B cell (primary cell): ENCODE results near the gene EIF5. TPM values are rescaled to one million over a fixed set of nuclear protein-coding genes. Genes with fewer than 3 reads are reported as not detected.

Experiments used
- ATAC-seq: fragments of 200-7000 bp; cut with Tn5 transposase; one replicate; pipeline ENCODE4 v1.10.0; 2021; ENCODE audit warnings: low read depth, mild to moderate bottlenecking, moderate number of reproducible peaks, moderate library complexity
- CTCF ChIA-PET: fragments of 350-600 bp; sonication (Branson Sonifier 250); formaldehyde crosslinking; loops from one replicate; lab custom pipeline; 2021; ENCODE audit warnings: antibody characterized with exemption, inconsistent platforms; lab: Charles Lee
- POLR2A ChIA-PET: fragments of 350-600 bp; sonication (Branson Sonifier 250); formaldehyde crosslinking; loops from one replicate; lab custom pipeline; 2021; ENCODE audit warnings: antibody characterized with exemption; lab: Charles Lee
- DNase-seq: peaks from one replicate; pipeline ENCODE4 v3.0.0; 2013
- H2AFZ ChIP-seq: 2 replicates; pipeline ENCODE4 v1.6.1; 2012; ENCODE audit warnings: mild to moderate bottlenecking, low read depth, low read length; ENCODE audit not compliant: insufficient read depth, poor library complexity, severe bottlenecking
- H3K27ac ChIP-seq, 2 donors: 1 replicate in 1 of 2; 2 replicates in 1 of 2; pipeline ENCODE4 v1.5.1; 2012 to 2013; ENCODE audit warnings: low read length in 2 of 2, mild to moderate bottlenecking in 2 of 2, moderate library complexity in 1 of 2
- H3K27me3 ChIP-seq, 4 experiments: fragments of 200-600 bp in 1 of 4; sonication (generic) in 1 of 4; replicated peaks in 1 of 4; 1 replicate in 2 of 4; 2 replicates in 2 of 4; pipeline versions ENCODE4 v1.6.1 to v1.7.0; 2013 to 2016; ENCODE audit warnings: low read length in 3 of 4, mild to moderate bottlenecking in 2 of 4, mixed read lengths in 1 of 4, moderate library complexity in 1 of 4; ENCODE audit not compliant: insufficient read depth in 4 of 4, control insufficient read depth in 3 of 4; ENCODE audit errors: control extremely low read depth in 1 of 4
- H3K36me3 ChIP-seq, 2 experiments: replicated peaks in 1 of 2; 1 replicate in 1 of 2; 2 replicates in 1 of 2; pipeline versions ENCODE4 v1.6.1 to v1.7.1; 2013; ENCODE audit warnings: low read length in 1 of 2; ENCODE audit not compliant: insufficient read depth in 2 of 2, control insufficient read depth in 1 of 2; ENCODE audit errors: control extremely low read depth in 1 of 2, extremely low read depth in 1 of 2
- H3K4me1 ChIP-seq, 2 donors: fragments of 200-600 bp in 1 of 2; sonication (generic) in 1 of 2; 1 replicate in 1 of 2; 2 replicates in 1 of 2; pipeline versions ENCODE4 v1.5.1 to v1.6.1; 2013 to 2017; ENCODE audit warnings: low read length in 2 of 2; ENCODE audit not compliant: control insufficient read depth in 2 of 2, insufficient read depth in 2 of 2
- H3K4me2 ChIP-seq: replicated peaks from 2 replicates; pipeline ENCODE3; 2012; ENCODE audit warnings: mild to moderate bottlenecking, low read depth, low read length; ENCODE audit not compliant: poor library complexity, severe bottlenecking
- H3K4me3 ChIP-seq, 5 experiments: fragments of 200-600 bp in 1 of 5; sonication (generic) in 1 of 5; 1 replicate in 3 of 5; 2 replicates in 2 of 5; pipeline versions ENCODE4 v1.5.1 to v1.7.0; 2011 to 2016; ENCODE audit warnings: low read length in 4 of 5, mild to moderate bottlenecking in 4 of 5, low read depth in 2 of 5, control low read depth in 1 of 5, moderate library complexity in 1 of 5; ENCODE audit not compliant: insufficient read depth in 1 of 5; ENCODE audit errors: control extremely low read depth in 1 of 5, extremely low read depth in 1 of 5
- H3K79me2 ChIP-seq: fragments of 200-600 bp; sonication (generic); one replicate; pipeline ENCODE4 v1.6.0; 2016; ENCODE audit warnings: low read length; ENCODE audit not compliant: control insufficient read depth, insufficient read depth
- H3K9ac ChIP-seq: fragments of 200-600 bp; sonication (generic); 2 replicates; pipeline ENCODE4 v1.6.1; 2017; ENCODE audit warnings: mild to moderate bottlenecking, low read length, moderate library complexity
- H3K9me3 ChIP-seq, 3 donors: one replicate each; pipeline versions ENCODE4 v1.6.1 to v1.7.1; 2013; ENCODE audit warnings: low read length in 2 of 3; ENCODE audit not compliant: control insufficient read depth in 2 of 3, insufficient read depth in 1 of 3; ENCODE audit errors: control extremely low read depth in 1 of 3
- H4K20me1 ChIP-seq: 2 replicates; pipeline ENCODE4 v1.6.0; 2012; ENCODE audit warnings: mild to moderate bottlenecking, low read length; ENCODE audit not compliant: insufficient read depth, control insufficient read depth, poor library complexity, severe bottlenecking
- H3K27ac Mint-ChIP-seq: one replicate; pipeline ENCODE4 v1.8.0; 2021; ENCODE audit warnings: mixed read lengths
- H3K27me3 Mint-ChIP-seq: one replicate; pipeline ENCODE4 v1.8.0; 2021; ENCODE audit warnings: mixed read lengths
- H3K4me1 Mint-ChIP-seq: one replicate; pipeline ENCODE4 v1.8.0; 2021; ENCODE audit warnings: mixed read lengths
- H3K4me3 Mint-ChIP-seq: one replicate; pipeline ENCODE4 v1.8.0; 2021; ENCODE audit warnings: mixed read lengths
- H3K9me3 Mint-ChIP-seq: one replicate; pipeline ENCODE4 v1.8.0; 2022; ENCODE audit warnings: mixed read lengths; ENCODE audit not compliant: insufficient read depth
- EZH2 ChIP-seq: IDR thresholded peaks from 2 replicates; pipeline ENCODE4 v1.6.1; 2012; ENCODE audit warnings: borderline replicate concordance, low read depth, mild to moderate bottlenecking, moderate library complexity, low read length; ENCODE audit not compliant: insufficient read depth, poor library complexity, severe bottlenecking
- WGBS: methylation state at CpG from one replicate; pipeline ENCODE4 v1.1.5; 2013; ENCODE audit warnings: missing lambda C conversion rate; ENCODE audit not compliant: insufficient coverage; 5-methylcytosine and 5-hydroxymethylcytosine counted together
- intact Hi-C: fragments of 100-400 bp; cut with micrococcal nuclease; formaldehyde crosslinking; loops from one replicate; pipeline ENCODE4 v1.10.0; 2022
- polyA plus RNA-seq: library from polyadenylated mRNA; depleted of rRNA; stranded (reverse); fragments of >200 nt; gene quantifications from 2 replicates; pipeline ENCODE4 v1.2.3, GENCODE V29; 2012
- total RNA-seq, 2 donors: library from RNA; stranded (reverse); fragments of 120-200 nt in 1 of 2; gene quantifications; 1 replicate in 1 of 2; 2 replicates in 1 of 2; pipeline versions ENCODE4 v1.2.3 to v1.2.4, GENCODE V29; 2013 to 2022
- TF ChIP-seq, protein P1 (sequence below): fragments of 200-600 bp; IDR thresholded peaks from one replicate; pipeline ENCODE4 v1.8.0; 2022; ENCODE audit warnings: antibody characterized with exemption, mild to moderate bottlenecking

EIF5 gene
- total and polyA plus RNA-seq, 2 donors (not counting 1 experiment from before 2014, with no cell fraction given): 206 to 314 TPM

- TF ChIP-seq EZH2: no peak
- TF ChIP-seq, protein P1, sequence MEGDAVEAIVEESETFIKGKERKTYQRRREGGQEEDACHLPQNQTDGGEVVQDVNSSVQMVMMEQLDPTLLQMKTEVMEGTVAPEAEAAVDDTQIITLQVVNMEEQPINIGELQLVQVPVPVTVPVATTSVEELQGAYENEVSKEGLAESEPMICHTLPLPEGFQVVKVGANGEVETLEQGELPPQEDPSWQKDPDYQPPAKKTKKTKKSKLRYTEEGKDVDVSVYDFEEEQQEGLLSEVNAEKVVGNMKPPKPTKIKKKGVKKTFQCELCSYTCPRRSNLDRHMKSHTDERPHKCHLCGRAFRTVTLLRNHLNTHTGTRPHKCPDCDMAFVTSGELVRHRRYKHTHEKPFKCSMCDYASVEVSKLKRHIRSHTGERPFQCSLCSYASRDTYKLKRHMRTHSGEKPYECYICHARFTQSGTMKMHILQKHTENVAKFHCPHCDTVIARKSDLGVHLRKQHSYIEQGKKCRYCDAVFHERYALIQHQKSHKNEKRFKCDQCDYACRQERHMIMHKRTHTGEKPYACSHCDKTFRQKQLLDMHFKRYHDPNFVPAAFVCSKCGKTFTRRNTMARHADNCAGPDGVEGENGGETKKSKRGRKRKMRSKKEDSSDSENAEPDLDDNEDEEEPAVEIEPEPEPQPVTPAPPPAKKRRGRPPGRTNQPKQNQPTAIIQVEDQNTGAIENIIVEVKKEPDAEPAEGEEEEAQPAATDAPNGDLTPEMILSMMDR: no peak
- Histone ChIP-seq H3K27ac (no peak overlapping the region), H3K9me3 (no peaks in the 10 kb centered on the region), H2AFZ (no peak overlapping the region), H3K27me3 (no peaks in the 10 kb centered on the region), H3K4me3 (no peak overlapping the region), H3K4me1 (no peaks in the 10 kb centered on the region), H4K20me1 (no peaks in the 10 kb centered on the region), H3K4me2 (no peak overlapping the region), H3K36me3 (peaks cover 0 to under 1% of the 10 kb centered on the region in 2 experiments), H3K9ac (no peak overlapping the region), H3K79me2 (no peaks in the 10 kb centered on the region)
- 91% methylated on average over 10 of the region's 13 CpGs for WGBS
- ChIA-PET POLR2A (no interaction called here), CTCF (no interaction called here)
- DNase-seq: no peak
- H3K27me3 Mint-ChIP-seq: peaks cover 19% of the 10 kb centered on the region
- intact Hi-C loops: no loop called here
- no peak overlapping the region for H3K4me3 Mint-ChIP-seq
- no peaks in the 10 kb centered on the region for H3K9me3 Mint-ChIP-seq
- ATAC-seq: no peak
- no peak overlapping the region for H3K27ac Mint-ChIP-seq
- no peaks in the 10 kb centered on the region for H3K4me1 Mint-ChIP-seq
These were observed 15.9 kb downstream of the EIF5 start for GRCh38 chr14:103349982-103350381.

- H2AFZ ChIP-seq: no peak overlapping the region
- TF ChIP-seq, protein P1: no peak
- TF ChIP-seq EZH2: no peak
- H3K9me3 Mint-ChIP-seq: no peaks in the 10 kb centered on the region
- 90% methylated on average over 6 of the region's 7 CpGs for WGBS
- CTCF ChIA-PET: no interaction called here
- ATAC-seq (no peak), DNase-seq (no peak)
- no peak overlapping the region for H3K27ac ChIP-seq
- H3K4me1 ChIP-seq: no peaks in the 10 kb centered on the region
- H3K9ac ChIP-seq: no peak overlapping the region
- no peak overlapping the region for H3K4me3 Mint-ChIP-seq
- POLR2A ChIA-PET: no interaction called here
- H3K27me3 ChIP-seq: no peaks in the 10 kb centered on the region
- no peak overlapping the region for H3K4me3 ChIP-seq
- no peaks in the 10 kb centered on the region for H4K20me1 ChIP-seq
- H3K36me3 ChIP-seq: no peaks in the 10 kb centered on the region
- intact Hi-C loops: no loop called here
- H3K79me2 ChIP-seq: no peaks in the 10 kb centered on the region
- H3K27me3 Mint-ChIP-seq: peaks cover 27% of the 10 kb centered on the region
- no peaks in the 10 kb centered on the region for H3K9me3 ChIP-seq
- no peak overlapping the region for H3K4me2 ChIP-seq
- H3K27ac Mint-ChIP-seq: no peak overlapping the region
- no peaks in the 10 kb centered on the region for H3K4me1 Mint-ChIP-seq
These were observed 19.3 kb downstream of the EIF5 start for GRCh38 chr14:103353362-103353761.
